Gastrocnemius medialis (tissue), 4 donors: ENCODE results near the gene KHK. TPM values are rescaled to one million over a fixed set of nuclear protein-coding genes. Genes with fewer than 3 reads are reported as not detected.

Experiments
- ATAC-seq, 2 donors: fragments of 150-250 bp; one replicate each; pipeline ENCODE4 v1.9.1; 2016
- DNase-seq, 2 donors: peaks; one replicate each; pipeline ENCODE4 v3.0.0-alpha.2; 2019
- H3K27ac ChIP-seq, 4 donors: fragments of 200-600 bp; sonication (generic); 1 replicate in 1 of 4; 2 replicates in 3 of 4; pipeline ENCODE4 v1.5.1; 2016 to 2018; ENCODE audit warnings: mild to moderate bottlenecking in 2 of 4, moderate library complexity in 1 of 4
- H3K27me3 ChIP-seq, 3 donors: fragments of 200-600 bp; sonication (generic) in 2 of 3; 1 replicate in 1 of 3; 2 replicates in 2 of 3; pipeline versions ENCODE4 v1.5.1 to v1.6.0; 2016 to 2019; ENCODE audit warnings: mild to moderate bottlenecking in 1 of 3, moderate library complexity in 1 of 3
- H3K36me3 ChIP-seq, 2 donors: fragments of 200-600 bp; sonication (generic) in 1 of 2; one replicate each; pipeline ENCODE4 v1.5.1; 2017 to 2018
- H3K4me1 ChIP-seq, 2 donors: fragments of 200-600 bp; sonication (generic) in 1 of 2; one replicate each; pipeline ENCODE4 v1.5.1; 2016 to 2017; ENCODE audit warnings: mild to moderate bottlenecking in 2 of 2
- H3K4me3 ChIP-seq, 4 donors: fragments of 200-600 bp; sonication (generic) in 3 of 4; 1 replicate in 1 of 4; 2 replicates in 3 of 4; pipeline ENCODE4 v1.5.1; 2016 to 2019; ENCODE audit warnings: mild to moderate bottlenecking in 2 of 4
- H3K9me3 ChIP-seq, 3 donors: fragments of 200-600 bp; sonication (generic) in 2 of 3; 1 replicate in 1 of 3; 2 replicates in 2 of 3; pipeline ENCODE4 v1.5.1; 2016 to 2019
- POLR2A ChIP-seq, 2 donors: fragments of 450-650 bp; IDR thresholded peaks; one replicate each; pipeline ENCODE4 v1.6.1; 2017; ENCODE audit warnings: antibody characterized with exemption in 2 of 2, mild to moderate bottlenecking in 2 of 2, moderate library complexity in 2 of 2
- in situ Hi-C, 4 donors: fragments of 200-750 bp; cut with MboI; loops; one replicate each; pipeline versions ENCODE4 v1.15.0 to v1.8.0; 2017; ENCODE audit warnings: low sequenced_read_pairs in 4 of 4
- intact Hi-C: fragments of 100-400 bp; cut with DNase I; formaldehyde crosslinking; loops from one replicate; pipeline ENCODE4 v1.15.1; 2023; ENCODE audit warnings: low total_unique reads
- total RNA-seq, 4 donors: library from RNA; depleted of rRNA; stranded (reverse); fragments of >200 nt; gene quantifications; one replicate each; pipeline versions ENCODE4 v1.1.0 to v1.2.3, GENCODE V29; 2016
- TF ChIP-seq, protein P1 (sequence below), 5 experiments: fragments of 450-650 bp in 3 of 5; fragments of 200-600 bp in 2 of 5; sonication (generic) in 2 of 5; IDR thresholded peaks in 4 of 5; conservative IDR thresholded peaks in 1 of 5; 1 replicate in 4 of 5; 2 replicates in 1 of 5; pipeline ENCODE4 v1.5.1; 2016 to 2019; ENCODE audit warnings: antibody characterized with exemption in 5 of 5, mild to moderate bottlenecking in 3 of 5, moderate library complexity in 3 of 5

Gene KHK
- total RNA-seq, 4 donors from 2014 or later, result 0.91 to 5.4 (median 1.3) TPM; not detected in 1

DNA sequence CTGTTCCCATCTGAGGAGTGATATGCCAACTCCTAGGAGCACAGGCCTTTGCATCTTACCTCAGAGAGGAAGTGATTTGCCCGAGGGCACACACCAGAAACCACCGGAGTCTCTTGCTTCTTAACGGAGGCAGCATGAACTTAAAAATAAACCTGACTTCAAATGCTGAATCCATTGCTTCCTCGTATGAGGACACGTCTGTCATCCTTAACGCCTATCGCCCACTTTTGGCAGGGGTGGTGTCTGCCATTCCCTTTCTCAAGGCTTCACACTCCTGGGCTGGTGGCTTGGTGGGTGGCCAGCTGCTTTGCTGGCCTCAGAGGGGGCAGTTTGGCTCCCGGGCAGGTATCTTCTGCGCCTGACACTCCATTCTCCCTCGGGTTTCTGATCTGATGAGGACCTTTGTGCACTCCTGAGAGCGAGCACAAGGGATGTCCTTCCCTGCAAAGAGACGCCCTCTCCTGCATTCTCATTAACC is 48.9 kb downstream of the KHK start:
- peak overlapping the region; percentile 84 to 99 (median 96) for H3K27ac ChIP-seq

DNA sequence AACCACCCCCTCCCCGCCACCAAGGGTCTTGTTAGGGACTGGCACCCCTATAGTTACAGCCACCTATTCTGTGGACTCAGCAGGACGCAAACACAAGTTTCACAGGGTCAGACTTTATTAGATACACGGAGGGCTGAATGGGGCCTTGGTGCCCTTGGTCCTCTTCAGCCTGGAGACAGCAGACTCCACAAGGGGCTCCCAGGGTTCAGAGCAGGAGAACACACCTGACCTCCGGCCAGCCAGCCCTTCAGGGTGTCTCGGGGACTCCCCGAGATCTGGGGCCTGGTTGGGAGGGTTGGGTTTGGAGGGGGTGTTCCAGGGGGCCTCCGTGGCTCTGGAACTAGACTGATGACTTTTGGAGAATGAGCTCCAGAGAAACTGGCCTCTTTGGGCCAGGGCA is 50.2 kb downstream of the KHK start:
- in situ Hi-C loops (no loop called here), intact Hi-C loops (no loop called here)
- no peak overlapping the region for H3K4me3 ChIP-seq
- H3K36me3 ChIP-seq, result peaks cover 0 to 11% of the 10 kb centered on the region in 2 donors
- no peaks in the 10 kb centered on the region for H3K9me3 ChIP-seq
- peaks cover 15 to 16% of the 10 kb centered on the region in 2 donors for H3K4me1 ChIP-seq
- H3K27me3 ChIP-seq, result no peaks in the 10 kb centered on the region
- no peak for ATAC-seq
- DNase-seq, result no peak
- no peak overlapping the region for H3K27ac ChIP-seq
- TF ChIP-seq, protein P1, sequence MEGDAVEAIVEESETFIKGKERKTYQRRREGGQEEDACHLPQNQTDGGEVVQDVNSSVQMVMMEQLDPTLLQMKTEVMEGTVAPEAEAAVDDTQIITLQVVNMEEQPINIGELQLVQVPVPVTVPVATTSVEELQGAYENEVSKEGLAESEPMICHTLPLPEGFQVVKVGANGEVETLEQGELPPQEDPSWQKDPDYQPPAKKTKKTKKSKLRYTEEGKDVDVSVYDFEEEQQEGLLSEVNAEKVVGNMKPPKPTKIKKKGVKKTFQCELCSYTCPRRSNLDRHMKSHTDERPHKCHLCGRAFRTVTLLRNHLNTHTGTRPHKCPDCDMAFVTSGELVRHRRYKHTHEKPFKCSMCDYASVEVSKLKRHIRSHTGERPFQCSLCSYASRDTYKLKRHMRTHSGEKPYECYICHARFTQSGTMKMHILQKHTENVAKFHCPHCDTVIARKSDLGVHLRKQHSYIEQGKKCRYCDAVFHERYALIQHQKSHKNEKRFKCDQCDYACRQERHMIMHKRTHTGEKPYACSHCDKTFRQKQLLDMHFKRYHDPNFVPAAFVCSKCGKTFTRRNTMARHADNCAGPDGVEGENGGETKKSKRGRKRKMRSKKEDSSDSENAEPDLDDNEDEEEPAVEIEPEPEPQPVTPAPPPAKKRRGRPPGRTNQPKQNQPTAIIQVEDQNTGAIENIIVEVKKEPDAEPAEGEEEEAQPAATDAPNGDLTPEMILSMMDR (IDR thresholded peaks at IDR 0.05 in 4 of 5, conservative IDR thresholded peaks at IDR 0.05 in 1 of 5), result no peak
- TF ChIP-seq POLR2A (IDR thresholded peaks at IDR 0.05), result no peak

More for the DNA sequence above, 48.9 kb downstream of the KHK start:
- TF ChIP-seq POLR2A (IDR thresholded peaks at IDR 0.05), result no peak
- TF ChIP-seq, protein P1 (IDR thresholded peaks at IDR 0.05 in 4 of 5, conservative IDR thresholded peaks at IDR 0.05 in 1 of 5), result no peak
- Histone ChIP-seq H3K4me1 (peaks cover 15 to 16% of the 10 kb centered on the region in 2 donors), H3K27me3 (no peaks in the 10 kb centered on the region), H3K36me3 (peaks cover 0 to 23% of the 10 kb centered on the region in 2 donors), H3K4me3 (no peak overlapping the region), H3K9me3 (no peaks in the 10 kb centered on the region)
- intact Hi-C loops, result no loop called here
- DNase-seq (no peak), ATAC-seq (no peak)
- in situ Hi-C loops, result no loop called here

DNA sequence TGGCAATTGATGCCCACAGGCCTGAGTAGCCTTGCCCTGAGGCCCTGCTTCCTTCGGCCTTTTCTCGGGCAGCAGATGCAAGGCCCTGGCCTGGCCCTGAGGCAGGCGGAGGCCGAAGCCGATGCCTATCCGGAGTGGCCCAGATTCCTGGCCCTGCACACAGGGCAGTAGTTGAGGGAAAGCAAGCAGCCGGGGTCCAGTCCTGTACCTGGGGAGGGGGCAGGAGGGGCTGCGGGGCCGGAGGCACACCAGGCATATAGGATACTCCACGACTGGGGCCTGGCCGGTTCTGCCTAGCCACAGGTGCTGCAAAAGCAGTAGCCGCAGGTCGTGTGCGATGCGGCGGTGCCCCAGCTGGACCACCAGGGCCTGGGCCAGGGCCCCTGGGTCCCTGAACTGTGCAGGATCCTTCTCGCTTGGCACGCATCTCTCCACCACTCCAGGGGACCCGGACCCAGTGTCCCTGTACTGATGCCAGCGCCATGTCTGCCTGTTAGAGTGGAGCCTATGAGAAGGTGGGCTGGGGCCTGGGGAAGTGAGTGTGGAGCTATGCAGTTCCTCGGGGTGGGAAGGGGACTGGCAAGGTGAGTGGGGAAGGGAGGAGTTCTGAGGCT is 50.9 kb downstream of the KHK start:
- intact Hi-C loops, result no loop called here
- Histone ChIP-seq H3K27ac (no peak overlapping the region), H3K36me3 (peaks cover 0 to 4% of the 10 kb centered on the region in 2 donors), H3K4me1 (peaks cover 12 to 14% of the 10 kb centered on the region in 2 donors), H3K9me3 (no peaks in the 10 kb centered on the region), H3K4me3 (no peak overlapping the region), H3K27me3 (no peaks in the 10 kb centered on the region)
- DNase-seq (no peak), ATAC-seq (no peak)
- in situ Hi-C loops, result no loop called here
- TF ChIP-seq, protein P1 (IDR thresholded peaks at IDR 0.05 in 4 of 5, conservative IDR thresholded peaks at IDR 0.05 in 1 of 5), result no peak
- no peak for TF ChIP-seq POLR2A (IDR thresholded peaks at IDR 0.05)

DNA sequence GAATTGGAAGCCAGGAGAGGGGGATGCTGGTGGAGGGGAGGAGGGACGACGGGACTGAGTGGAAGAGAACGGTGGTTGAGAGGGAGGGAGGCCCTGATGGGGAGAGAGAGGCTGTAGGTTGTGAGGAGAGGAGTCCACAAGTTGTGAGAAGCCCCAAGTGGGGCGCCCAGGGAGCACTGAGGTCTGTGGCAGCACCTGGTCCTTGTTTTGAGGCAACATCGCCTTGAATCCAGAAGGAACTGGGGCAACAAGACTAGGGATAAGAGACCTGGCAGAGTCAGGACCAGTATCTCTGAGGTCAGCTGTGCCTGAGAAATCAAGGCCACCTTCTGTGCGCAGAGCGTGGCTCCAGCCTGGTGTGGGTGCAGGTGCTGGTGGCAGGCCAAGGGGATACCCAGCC is 51.5 kb downstream of the KHK start:
- Histone ChIP-seq H3K4me3 (no peak overlapping the region), H3K27me3 (no peaks in the 10 kb centered on the region), H3K9me3 (no peaks in the 10 kb centered on the region), H3K4me1 (peaks cover 5 to 8% of the 10 kb centered on the region in 2 donors), H3K36me3 (no peaks in the 10 kb centered on the region), H3K27ac (no peak overlapping the region)
- in situ Hi-C loops (no loop called here), intact Hi-C loops (no loop called here)
- DNase-seq (no peak), ATAC-seq (no peak)
- no peak for TF ChIP-seq POLR2A (IDR thresholded peaks at IDR 0.05)
- TF ChIP-seq, protein P1 (IDR thresholded peaks at IDR 0.05 in 4 of 5, conservative IDR thresholded peaks at IDR 0.05 in 1 of 5), result no peak
